Spleen (tissue), 7 donors: ENCODE data around the gene QRFP.

Experiments used
- POLR2A ChIP-seq, 3 donors: fragments of 450-650 bp; IDR thresholded peaks; one replicate each; pipeline ENCODE4 v1.5.1; 2017; ENCODE audit warnings: antibody characterized with exemption in 3 of 3, mild to moderate bottlenecking in 1 of 3
- POLR2AphosphoS5 ChIP-seq, 3 donors: sonication (generic); formaldehyde crosslinking; IDR thresholded peaks; one replicate each; pipeline ENCODE4 v1.5.1; 2017; ENCODE audit warnings: antibody characterized with exemption in 3 of 3
- TF ChIP-seq, protein P1 (sequence below), 11 experiments: fragments of 200-600 bp in 7 of 11; fragments of 450-650 bp in 4 of 11; sonication (generic) in 4 of 11; IDR thresholded peaks in 8 of 11; conservative IDR thresholded peaks in 3 of 11; 1 replicate in 7 of 11; 2 replicates in 4 of 11; pipeline versions ENCODE4 v1.4.0 to v1.8.0; 2016 to 2021; ENCODE audit warnings: antibody characterized with exemption in 11 of 11, inconsistent platforms in 4 of 11, mild to moderate bottlenecking in 1 of 11
- donor health status: DM: no; HTN: no; CAD: no; lungs with moderate emphysema.
- donor health status: DM: no; HTN: no; CAD: no.
- donor health status: DM: no; HTN: no; CAD: no.

DNA sequence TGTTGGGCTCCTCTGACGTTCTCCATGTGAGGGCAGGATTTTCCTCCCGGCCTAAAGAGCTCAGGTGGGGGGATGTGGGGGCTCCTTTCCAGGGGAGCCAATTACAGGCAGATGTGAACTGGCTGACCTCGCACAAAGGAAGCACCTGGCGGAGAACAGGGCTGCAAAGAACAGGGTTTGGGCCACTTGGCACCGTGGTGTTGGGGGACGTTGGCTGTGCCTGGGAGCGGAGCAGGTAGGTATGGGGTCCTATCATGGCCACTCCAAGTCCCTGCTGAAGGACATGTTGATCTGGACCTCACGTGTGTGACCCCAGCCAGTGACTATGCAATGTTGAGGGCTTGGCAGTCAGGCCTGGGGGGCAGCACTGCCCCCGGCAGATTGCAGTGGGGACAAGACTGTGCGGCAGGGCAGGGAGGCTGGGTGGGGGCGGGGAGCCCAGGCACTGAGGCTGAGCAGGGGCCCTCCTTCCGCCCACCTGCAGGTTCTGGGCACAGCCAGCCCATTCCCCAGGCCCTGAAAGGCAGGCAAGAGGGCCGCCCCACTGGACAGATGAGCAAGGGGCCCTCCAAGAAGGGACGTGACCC is 23.0 kb upstream of the QRFP start:
- TF ChIP-seq, protein P1, sequence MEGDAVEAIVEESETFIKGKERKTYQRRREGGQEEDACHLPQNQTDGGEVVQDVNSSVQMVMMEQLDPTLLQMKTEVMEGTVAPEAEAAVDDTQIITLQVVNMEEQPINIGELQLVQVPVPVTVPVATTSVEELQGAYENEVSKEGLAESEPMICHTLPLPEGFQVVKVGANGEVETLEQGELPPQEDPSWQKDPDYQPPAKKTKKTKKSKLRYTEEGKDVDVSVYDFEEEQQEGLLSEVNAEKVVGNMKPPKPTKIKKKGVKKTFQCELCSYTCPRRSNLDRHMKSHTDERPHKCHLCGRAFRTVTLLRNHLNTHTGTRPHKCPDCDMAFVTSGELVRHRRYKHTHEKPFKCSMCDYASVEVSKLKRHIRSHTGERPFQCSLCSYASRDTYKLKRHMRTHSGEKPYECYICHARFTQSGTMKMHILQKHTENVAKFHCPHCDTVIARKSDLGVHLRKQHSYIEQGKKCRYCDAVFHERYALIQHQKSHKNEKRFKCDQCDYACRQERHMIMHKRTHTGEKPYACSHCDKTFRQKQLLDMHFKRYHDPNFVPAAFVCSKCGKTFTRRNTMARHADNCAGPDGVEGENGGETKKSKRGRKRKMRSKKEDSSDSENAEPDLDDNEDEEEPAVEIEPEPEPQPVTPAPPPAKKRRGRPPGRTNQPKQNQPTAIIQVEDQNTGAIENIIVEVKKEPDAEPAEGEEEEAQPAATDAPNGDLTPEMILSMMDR (IDR thresholded peaks at IDR 0.05 in 8 of 11, conservative IDR thresholded peaks at IDR 0.05 in 3 of 11) = no peak
- TF ChIP-seq POLR2A (IDR thresholded peaks at IDR 0.05) = no peak
- no peak for TF ChIP-seq POLR2AphosphoS5 (IDR thresholded peaks at IDR 0.05)
